GM23338 (cell line): ENCODE data around the gene PTBP2. TPM values are rescaled to one million over a fixed set of nuclear protein-coding genes. Genes with fewer than 3 reads are reported as not detected.
A peak's percentile ranks its signal among the peaks of the same experiment; 100 is the strongest.

Experiments
- ATAC-seq: fragments of 200-7000 bp; cut with Tn5 transposase; 3 replicates; pipeline ENCODE4 v1.9.1; 2020
- DNase-seq: peaks from one replicate; pipeline ENCODE4 v3.0.0-alpha.2; 2015; ENCODE audit warnings: low spot score
- H2AFZ ChIP-seq: fragments of 200-600 bp; sonication (generic); 2 replicates; pipeline ENCODE4 v1.8.0; 2016; ENCODE audit warnings: antibody characterized with exemption, mild to moderate bottlenecking, moderate library complexity
- H3F3A ChIP-seq: fragments of 200-600 bp; sonication (generic); replicated peaks from 2 replicates; pipeline ENCODE4 v1.8.0; 2017; ENCODE audit warnings: antibody characterized with exemption, mixed run types, low read depth
- H3K27ac ChIP-seq: fragments of 200-600 bp; sonication (generic); 2 replicates; pipeline ENCODE4 v1.6.1; 2016; ENCODE audit warnings: low read depth
- H3K27me3 ChIP-seq: fragments of 200-600 bp; sonication (generic); 2 replicates; pipeline ENCODE4 v1.8.0; 2016; ENCODE audit warnings: mild to moderate bottlenecking, mixed run types, moderate library complexity; ENCODE audit not compliant: insufficient read depth
- H3K36me3 ChIP-seq: fragments of 200-600 bp; sonication (generic); 2 replicates; pipeline ENCODE4 v1.8.0; 2016; ENCODE audit warnings: mild to moderate bottlenecking; ENCODE audit not compliant: insufficient read depth
- H3K4me1 ChIP-seq: fragments of 200-600 bp; sonication (generic); 2 replicates; pipeline ENCODE4 v1.8.0; 2016; ENCODE audit warnings: mild to moderate bottlenecking, moderate library complexity; ENCODE audit not compliant: insufficient read depth
- H3K4me2 ChIP-seq: fragments of 200-600 bp; sonication (generic); 2 replicates; pipeline ENCODE4 v1.7.1; 2017; ENCODE audit warnings: mixed run types
- H3K4me3 ChIP-seq: fragments of 200-600 bp; sonication (generic); 2 replicates; pipeline ENCODE4 v1.6.1; 2016; ENCODE audit warnings: mixed run types
- H3K79me2 ChIP-seq: fragments of 200-600 bp; sonication (generic); replicated peaks from 2 replicates; pipeline ENCODE4 v1.8.0; 2017; ENCODE audit warnings: mild to moderate bottlenecking; ENCODE audit not compliant: insufficient read depth
- H3K9me2 ChIP-seq: fragments of 200-600 bp; sonication (generic); 2 replicates; pipeline ENCODE4 v1.8.0; 2017; ENCODE audit not compliant: insufficient read depth
- H4K20me1 ChIP-seq: fragments of 200-600 bp; sonication (generic); replicated peaks from 2 replicates; pipeline ENCODE4 v1.8.0; 2017; ENCODE audit warnings: mild to moderate bottlenecking; ENCODE audit not compliant: insufficient read depth
- H3K27ac Mint-ChIP-seq: 2 replicates; pipeline ENCODE4 v1.8.0; 2020; ENCODE audit warnings: inconsistent platforms, mild to moderate bottlenecking, moderate library complexity, mixed read lengths
- H3K27me3 Mint-ChIP-seq: 3 replicates; pipeline ENCODE4 v1.8.0; 2022; ENCODE audit warnings: low read depth, mild to moderate bottlenecking, moderate library complexity, mixed read lengths, inconsistent platforms; ENCODE audit not compliant: insufficient read depth, poor library complexity
- H3K36me3 Mint-ChIP-seq: 3 replicates; pipeline ENCODE4 v1.8.0; 2021; ENCODE audit warnings: low read depth, mild to moderate bottlenecking, inconsistent platforms, moderate library complexity, mixed read lengths
- H3K4me1 Mint-ChIP-seq: 3 replicates; pipeline ENCODE4 v1.8.0; 2020; ENCODE audit warnings: mild to moderate bottlenecking, inconsistent platforms, mixed read lengths
- H3K4me3 Mint-ChIP-seq: 3 replicates; pipeline ENCODE4 v1.8.0; 2021; ENCODE audit warnings: moderate library complexity, mild to moderate bottlenecking, inconsistent platforms, mixed read lengths
- H3K9me3 Mint-ChIP-seq: 3 replicates; pipeline ENCODE4 v1.8.0; 2020; ENCODE audit warnings: moderate library complexity, mild to moderate bottlenecking, inconsistent platforms, mixed read lengths
- CREB1 ChIP-seq: fragments of 250-450 bp; sonication (Bioruptor Pico); IDR thresholded peaks from 2 replicates; pipeline ENCODE4 v1.5.0; 2020; ENCODE audit warnings: low read depth, mild to moderate bottlenecking, moderate library complexity
- EZH2phosphoT487 ChIP-seq: fragments of 200-600 bp; sonication (generic); IDR thresholded peaks from one replicate; pipeline ENCODE4 v1.8.1; 2018; ENCODE audit warnings: antibody characterized with exemption; ENCODE audit not compliant: unreplicated experiment
- NANOG ChIP-seq: IDR thresholded peaks from 2 replicates; pipeline ENCODE4 v1.6.1; 2016; ENCODE audit warnings: antibody characterized with exemption, borderline replicate concordance
- ZNF114 ChIP-seq: fragments of 250-450 bp; sonication (Bioruptor Pico); IDR thresholded peaks from 2 replicates; pipeline ENCODE4 v1.5.0; 2020; ENCODE audit warnings: mild to moderate bottlenecking, moderate library complexity
- ZNF331 ChIP-seq: fragments of 250-450 bp; sonication (Bioruptor Pico); IDR thresholded peaks from 2 replicates; pipeline ENCODE4 v1.5.0; 2020; ENCODE audit warnings: low read depth, mild to moderate bottlenecking, moderate library complexity
- polyA plus RNA-seq: library from polyadenylated mRNA; unstranded; fragments of >200 nt; fragmentation: Nextera tagmentation; extraction: Ambion mirVana; gene quantifications from 2 replicates; pipeline ENCODE4 v1.2.1, GENCODE V29; 2016
- total RNA-seq: library from RNA; depleted of rRNA; stranded (reverse); fragments of >200 nt; shearing (Covaris generic); gene quantifications from 2 replicates; pipeline ENCODE4 v1.2.3, GENCODE V29; 2014
- TF ChIP-seq, protein P1 (sequence below): fragments of 250-450 bp; sonication (Bioruptor Pico); IDR thresholded peaks from 2 replicates; pipeline ENCODE4 v1.5.0; 2020; ENCODE audit warnings: mild to moderate bottlenecking, moderate library complexity

The PTBP2 gene
- total and polyA plus RNA-seq, 2 experiments from 2014 or later = 50.2 to 108 TPM

DNA sequence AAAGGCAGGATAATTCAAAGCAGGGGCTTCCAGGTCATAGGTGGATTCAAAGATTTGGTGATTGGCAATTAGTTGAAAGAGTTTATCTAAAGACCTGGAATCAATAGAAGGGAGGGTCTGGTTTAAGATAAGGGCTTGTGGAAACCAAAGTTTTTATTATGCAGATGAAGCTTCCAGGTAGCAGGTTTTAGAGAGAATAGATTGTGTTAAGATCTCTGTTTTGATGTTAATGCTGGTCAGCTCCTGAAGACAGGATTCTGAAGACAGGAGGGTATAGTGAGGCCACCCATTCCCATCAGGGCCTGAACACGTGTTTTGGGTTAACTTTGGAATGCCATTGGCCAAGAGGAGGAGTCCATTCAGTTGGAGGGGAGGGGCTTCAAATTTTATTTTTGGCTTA is 6.1 kb upstream of the PTBP2 start:
- no peaks in the 10 kb centered on the region for H3K36me3 Mint-ChIP-seq
- H3K79me2 ChIP-seq = no peaks in the 10 kb centered on the region
- H3K9me2 ChIP-seq = no peaks in the 10 kb centered on the region
- H3K27me3 ChIP-seq = no peaks in the 10 kb centered on the region
- H3K4me3 ChIP-seq = peak overlapping the region; percentile 4
- peaks cover 14% of the 10 kb centered on the region; the same call in 1 of the 2 replicates for H3K4me1 ChIP-seq
- H3K4me2 ChIP-seq = peak overlapping the region; percentile 21; the same call in 1 of the 2 replicates
- H3K4me1 Mint-ChIP-seq = peaks cover 16% of the 10 kb centered on the region
- H3F3A ChIP-seq = no peaks in the 10 kb centered on the region; the same call in 1 of the 2 replicates
- H3K4me3 Mint-ChIP-seq = no peak overlapping the region
- peak; percentile 12; the same call in 1 of the 2 replicates for TF ChIP-seq CREB1
- TF ChIP-seq, protein P1, sequence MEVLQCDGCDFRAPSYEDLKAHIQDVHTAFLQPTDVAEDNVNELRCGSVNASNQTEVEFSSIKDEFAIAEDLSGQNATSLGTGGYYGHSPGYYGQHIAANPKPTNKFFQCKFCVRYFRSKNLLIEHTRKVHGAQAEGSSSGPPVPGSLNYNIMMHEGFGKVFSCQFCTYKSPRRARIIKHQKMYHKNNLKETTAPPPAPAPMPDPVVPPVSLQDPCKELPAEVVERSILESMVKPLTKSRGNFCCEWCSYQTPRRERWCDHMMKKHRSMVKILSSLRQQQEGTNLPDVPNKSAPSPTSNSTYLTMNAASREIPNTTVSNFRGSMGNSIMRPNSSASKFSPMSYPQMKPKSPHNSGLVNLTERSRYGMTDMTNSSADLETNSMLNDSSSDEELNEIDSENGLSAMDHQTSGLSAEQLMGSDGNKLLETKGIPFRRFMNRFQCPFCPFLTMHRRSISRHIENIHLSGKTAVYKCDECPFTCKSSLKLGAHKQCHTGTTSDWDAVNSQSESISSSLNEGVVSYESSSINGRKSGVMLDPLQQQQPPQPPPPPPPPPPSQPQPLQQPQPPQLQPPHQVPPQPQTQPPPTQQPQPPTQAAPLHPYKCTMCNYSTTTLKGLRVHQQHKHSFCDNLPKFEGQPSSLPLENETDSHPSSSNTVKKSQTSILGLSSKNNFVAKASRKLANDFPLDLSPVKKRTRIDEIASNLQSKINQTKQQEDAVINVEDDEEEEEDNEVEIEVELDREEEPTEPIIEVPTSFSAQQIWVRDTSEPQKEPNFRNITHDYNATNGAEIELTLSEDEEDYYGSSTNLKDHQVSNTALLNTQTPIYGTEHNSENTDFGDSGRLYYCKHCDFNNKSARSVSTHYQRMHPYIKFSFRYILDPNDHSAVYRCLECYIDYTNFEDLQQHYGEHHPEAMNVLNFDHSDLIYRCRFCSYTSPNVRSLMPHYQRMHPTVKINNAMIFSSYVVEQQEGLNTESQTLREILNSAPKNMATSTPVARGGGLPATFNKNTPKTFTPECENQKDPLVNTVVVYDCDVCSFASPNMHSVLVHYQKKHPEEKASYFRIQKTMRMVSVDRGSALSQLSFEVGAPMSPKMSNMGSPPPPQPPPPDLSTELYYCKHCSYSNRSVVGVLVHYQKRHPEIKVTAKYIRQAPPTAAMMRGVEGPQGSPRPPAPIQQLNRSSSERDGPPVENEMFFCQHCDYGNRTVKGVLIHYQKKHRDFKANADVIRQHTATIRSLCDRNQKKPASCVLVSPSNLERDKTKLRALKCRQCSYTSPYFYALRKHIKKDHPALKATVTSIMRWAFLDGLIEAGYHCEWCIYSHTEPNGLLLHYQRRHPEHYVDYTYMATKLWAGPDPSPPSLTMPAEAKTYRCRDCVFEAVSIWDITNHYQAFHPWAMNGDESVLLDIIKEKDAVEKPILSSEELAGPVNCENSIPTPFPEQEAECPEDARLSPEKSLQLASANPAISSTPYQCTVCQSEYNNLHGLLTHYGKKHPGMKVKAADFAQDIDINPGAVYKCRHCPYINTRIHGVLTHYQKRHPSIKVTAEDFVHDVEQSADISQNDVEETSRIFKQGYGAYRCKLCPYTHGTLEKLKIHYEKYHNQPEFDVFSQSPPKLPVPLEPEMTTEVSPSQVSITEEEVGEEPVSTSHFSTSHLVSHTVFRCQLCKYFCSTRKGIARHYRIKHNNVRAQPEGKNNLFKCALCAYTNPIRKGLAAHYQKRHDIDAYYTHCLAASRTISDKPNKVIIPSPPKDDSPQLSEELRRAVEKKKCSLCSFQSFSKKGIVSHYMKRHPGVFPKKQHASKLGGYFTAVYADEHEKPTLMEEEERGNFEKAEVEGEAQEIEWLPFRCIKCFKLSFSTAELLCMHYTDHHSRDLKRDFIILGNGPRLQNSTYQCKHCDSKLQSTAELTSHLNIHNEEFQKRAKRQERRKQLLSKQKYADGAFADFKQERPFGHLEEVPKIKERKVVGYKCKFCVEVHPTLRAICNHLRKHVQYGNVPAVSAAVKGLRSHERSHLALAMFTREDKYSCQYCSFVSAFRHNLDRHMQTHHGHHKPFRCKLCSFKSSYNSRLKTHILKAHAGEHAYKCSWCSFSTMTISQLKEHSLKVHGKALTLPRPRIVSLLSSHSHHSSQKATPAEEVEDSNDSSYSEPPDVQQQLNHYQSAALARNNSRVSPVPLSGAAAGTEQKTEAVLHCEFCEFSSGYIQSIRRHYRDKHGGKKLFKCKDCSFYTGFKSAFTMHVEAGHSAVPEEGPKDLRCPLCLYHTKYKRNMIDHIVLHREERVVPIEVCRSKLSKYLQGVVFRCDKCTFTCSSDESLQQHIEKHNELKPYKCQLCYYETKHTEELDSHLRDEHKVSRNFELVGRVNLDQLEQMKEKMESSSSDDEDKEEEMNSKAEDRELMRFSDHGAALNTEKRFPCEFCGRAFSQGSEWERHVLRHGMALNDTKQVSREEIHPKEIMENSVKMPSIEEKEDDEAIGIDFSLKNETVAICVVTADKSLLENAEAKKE = peak; percentile 85
- TF ChIP-seq NANOG = peak; percentile 84
- TF ChIP-seq ZNF114 = no peak; the same call in 1 of the 2 replicates
- no peaks in the 10 kb centered on the region for H3K27me3 Mint-ChIP-seq
- no peaks in the 10 kb centered on the region for H4K20me1 ChIP-seq
- H2AFZ ChIP-seq = no peak overlapping the region
- no peaks in the 10 kb centered on the region for H3K36me3 ChIP-seq
- peaks cover 4% of the 10 kb centered on the region for H3K9me3 Mint-ChIP-seq
- DNase-seq (peak; percentile 82), ATAC-seq (peak; percentile 100)
- H3K27ac Mint-ChIP-seq = peak overlapping the region; percentile 7; the same call in 1 of the 2 replicates
- H3K27ac ChIP-seq = peak overlapping the region; percentile 59

DNA sequence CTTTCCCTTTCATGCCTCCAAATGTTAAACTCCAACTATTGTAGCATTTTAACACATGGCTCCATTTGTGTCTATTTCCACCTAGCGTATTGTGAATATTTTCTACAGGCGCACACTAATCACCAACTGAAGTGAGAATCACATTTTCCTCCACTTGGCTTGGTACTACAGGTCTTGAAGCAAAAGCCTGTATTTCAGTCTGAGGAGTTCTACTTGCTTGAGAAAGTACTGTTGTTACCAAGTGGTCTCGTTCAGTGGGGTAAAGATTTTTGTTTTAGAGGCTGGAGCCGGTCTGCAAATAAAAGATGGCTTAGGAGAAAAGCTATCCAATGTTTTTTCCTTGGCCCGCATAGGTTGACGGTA is 550 bp upstream of the PTBP2 start:
- H3K36me3 Mint-ChIP-seq = peaks cover 39% of the 10 kb centered on the region
- H3K27me3 ChIP-seq = no peaks in the 10 kb centered on the region
- peak overlapping the region; percentile 97 for H3K4me3 Mint-ChIP-seq
- no peaks in the 10 kb centered on the region for H4K20me1 ChIP-seq
- H3K27ac ChIP-seq = peak overlapping the region; percentile 84
- H3K4me1 Mint-ChIP-seq = peaks cover 25% of the 10 kb centered on the region
- H3F3A ChIP-seq = no peaks in the 10 kb centered on the region
- H3K36me3 ChIP-seq = peaks cover 7% of the 10 kb centered on the region; the same call in 1 of the 2 replicates
- peaks cover 44% of the 10 kb centered on the region for H3K79me2 ChIP-seq
- DNase-seq (no peak), ATAC-seq (no peak)
- peak overlapping the region; percentile 73 for H3K4me2 ChIP-seq
- H3K4me1 ChIP-seq = peaks cover 25% of the 10 kb centered on the region
- H3K9me3 Mint-ChIP-seq = 0 out of 3 replicates have a peak, but pooled peaks cover 2% of the 10 kb centered on the region
- peak overlapping the region; percentile 89 for H3K4me3 ChIP-seq
- H3K27ac Mint-ChIP-seq = peak overlapping the region; percentile 99
- peak overlapping the region; percentile 56; the same call in 1 of the 2 replicates for H2AFZ ChIP-seq
- H3K27me3 Mint-ChIP-seq = peaks cover 2% of the 10 kb centered on the region
- H3K9me2 ChIP-seq = no peaks in the 10 kb centered on the region
- TF ChIP-seq EZH2phosphoT487 (no peak), ZNF331 (CRISPR knock-in tag) (no peak), CREB1 (no peak)
- TF ChIP-seq, protein P1 = no peak
